ENCODE results near the gene DLK1. TPM values are rescaled to one million over a fixed set of nuclear protein-coding genes. Genes with fewer than 3 reads are reported as not detected.

Gene DLK1
- total RNA-seq, 1 donor from 2014 or later, result not detected

- no peak for FAIRE-seq
- no peaks in the 10 kb centered on the region for H3K36me3 ChIP-seq (ENCODE audit: control insufficient read depth, insufficient read depth, low read length)
- TF ChIP-seq, protein P1, sequence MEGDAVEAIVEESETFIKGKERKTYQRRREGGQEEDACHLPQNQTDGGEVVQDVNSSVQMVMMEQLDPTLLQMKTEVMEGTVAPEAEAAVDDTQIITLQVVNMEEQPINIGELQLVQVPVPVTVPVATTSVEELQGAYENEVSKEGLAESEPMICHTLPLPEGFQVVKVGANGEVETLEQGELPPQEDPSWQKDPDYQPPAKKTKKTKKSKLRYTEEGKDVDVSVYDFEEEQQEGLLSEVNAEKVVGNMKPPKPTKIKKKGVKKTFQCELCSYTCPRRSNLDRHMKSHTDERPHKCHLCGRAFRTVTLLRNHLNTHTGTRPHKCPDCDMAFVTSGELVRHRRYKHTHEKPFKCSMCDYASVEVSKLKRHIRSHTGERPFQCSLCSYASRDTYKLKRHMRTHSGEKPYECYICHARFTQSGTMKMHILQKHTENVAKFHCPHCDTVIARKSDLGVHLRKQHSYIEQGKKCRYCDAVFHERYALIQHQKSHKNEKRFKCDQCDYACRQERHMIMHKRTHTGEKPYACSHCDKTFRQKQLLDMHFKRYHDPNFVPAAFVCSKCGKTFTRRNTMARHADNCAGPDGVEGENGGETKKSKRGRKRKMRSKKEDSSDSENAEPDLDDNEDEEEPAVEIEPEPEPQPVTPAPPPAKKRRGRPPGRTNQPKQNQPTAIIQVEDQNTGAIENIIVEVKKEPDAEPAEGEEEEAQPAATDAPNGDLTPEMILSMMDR (IDR thresholded peaks at IDR 0.05; ENCODE audit: insufficient read depth, low read length, severe bottlenecking), result no peak
- peaks cover 40% of the 10 kb centered on the region for H3K27me3 ChIP-seq (ENCODE audit: control insufficient read depth, insufficient read depth, low read length)
- no peak for DNase-seq (ENCODE audit: low read depth)
- no peak overlapping the region for H3K4me3 ChIP-seq (ENCODE audit: low read depth, low read length)
Observed at GRCh38 chr14:100727873-100728240, 1.2 kb downstream of the DLK1 start.

DNA sequence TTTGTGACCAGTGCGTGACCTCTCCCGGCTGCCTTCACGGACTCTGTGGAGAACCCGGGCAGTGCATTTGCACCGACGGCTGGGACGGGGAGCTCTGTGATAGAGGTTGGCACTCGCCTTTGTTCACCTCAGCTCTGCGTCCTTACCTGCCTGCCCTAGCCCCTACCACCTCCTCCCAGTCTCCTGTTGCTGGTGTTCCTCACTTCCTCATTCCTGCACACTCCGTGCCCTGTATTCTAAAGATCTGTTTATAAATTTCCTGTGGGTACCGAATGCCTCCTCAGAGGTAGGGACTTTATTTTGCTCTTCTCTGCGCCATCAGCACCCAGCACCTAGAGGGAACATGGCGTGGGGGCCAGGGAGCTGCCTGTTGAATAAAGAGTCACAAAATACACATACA lies 2.3 kb downstream of the DLK1 start:
- peaks cover 39% of the 10 kb centered on the region for H3K27me3 ChIP-seq (ENCODE audit: control insufficient read depth, insufficient read depth, low read length)
- DNase-seq (ENCODE audit: low read depth) (no peak), FAIRE-seq (no peak)

GRCh38 chr14:100729982-100730381 lies 3.3 kb downstream of the DLK1 start:
- no peak for DNase-seq (ENCODE audit: low read depth)
- peaks cover 32% of the 10 kb centered on the region for H3K27me3 ChIP-seq (ENCODE audit: control insufficient read depth, insufficient read depth, low read length)
- TF ChIP-seq, protein P1 (IDR thresholded peaks at IDR 0.05; ENCODE audit: insufficient read depth, low read length, severe bottlenecking), result no peak
- H3K4me3 ChIP-seq (ENCODE audit: low read depth, low read length), result no peak overlapping the region
- H3K36me3 ChIP-seq (ENCODE audit: control insufficient read depth, insufficient read depth, low read length), result no peaks in the 10 kb centered on the region
- FAIRE-seq, result no peak

More for the DNA sequence above, 2.3 kb downstream of the DLK1 start:
- H3K4me3 ChIP-seq (ENCODE audit: low read depth, low read length), result no peak overlapping the region
- no peaks in the 10 kb centered on the region for H3K36me3 ChIP-seq (ENCODE audit: control insufficient read depth, insufficient read depth, low read length)
- TF ChIP-seq, protein P1 (IDR thresholded peaks at IDR 0.05; ENCODE audit: insufficient read depth, low read length, severe bottlenecking), result no peak

DNA sequence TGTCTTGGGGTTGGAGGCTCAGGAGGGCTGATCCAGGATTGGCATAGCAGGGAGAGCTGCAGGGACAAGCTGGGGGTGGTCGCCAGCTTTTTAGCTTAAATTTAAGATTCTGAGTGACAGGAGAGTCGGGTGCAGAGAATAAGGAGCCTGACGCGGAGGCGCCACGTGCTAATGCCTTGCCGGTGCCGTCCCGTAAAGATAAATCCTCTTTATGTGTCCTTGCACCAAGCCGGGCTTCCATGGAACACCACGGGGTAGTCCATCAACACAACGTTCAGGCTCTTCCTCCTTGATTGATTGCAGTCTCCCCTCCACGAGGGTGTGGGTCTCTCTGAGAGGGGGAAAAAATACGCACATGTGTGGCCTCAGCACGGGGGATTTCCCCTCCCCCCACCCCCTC lies 3.9 kb downstream of the DLK1 start:
- H3K36me3 ChIP-seq (ENCODE audit: control insufficient read depth, insufficient read depth, low read length), result no peaks in the 10 kb centered on the region
- FAIRE-seq, result no peak
- no peak overlapping the region for H3K4me3 ChIP-seq (ENCODE audit: low read depth, low read length)
- H3K27me3 ChIP-seq (ENCODE audit: control insufficient read depth, insufficient read depth, low read length), result peaks cover 32% of the 10 kb centered on the region
- TF ChIP-seq, protein P1 (IDR thresholded peaks at IDR 0.05; ENCODE audit: insufficient read depth, low read length, severe bottlenecking), result no peak
- no peak for DNase-seq (ENCODE audit: low read depth)

DNA sequence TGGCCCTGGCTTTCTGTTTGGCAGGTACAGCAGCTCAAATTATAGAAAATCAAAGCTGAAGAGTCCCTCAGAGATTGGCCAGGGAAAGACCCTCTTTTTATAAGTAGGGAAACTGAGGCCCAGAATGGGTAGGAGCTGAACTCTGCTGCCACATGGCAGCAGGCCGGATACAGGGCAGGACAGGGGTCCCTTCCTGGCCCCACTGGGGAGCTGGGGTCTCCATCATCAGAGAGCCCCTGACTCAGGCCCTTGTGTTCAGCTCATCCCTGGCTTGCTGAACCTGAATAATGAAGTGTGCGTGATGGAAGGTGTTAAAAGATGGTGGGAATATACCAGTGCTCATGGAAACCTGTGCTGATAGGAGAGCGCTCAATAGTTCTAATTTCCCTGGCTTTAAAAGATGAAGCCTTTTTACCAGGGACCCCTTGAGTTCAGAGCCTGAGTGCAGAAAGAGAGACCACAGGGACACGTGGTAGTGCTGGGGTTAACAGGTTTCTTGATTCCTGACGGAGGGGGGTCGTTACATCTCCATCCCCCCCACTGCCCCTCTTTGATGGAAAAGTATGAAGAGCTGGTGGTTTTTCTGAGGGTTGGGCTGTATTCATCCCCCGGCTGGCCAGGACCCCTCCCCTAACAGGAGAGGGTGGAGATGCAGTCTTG lies 4.4 kb downstream of the DLK1 start:
- no peak overlapping the region for H3K4me3 ChIP-seq (ENCODE audit: low read depth, low read length)
- FAIRE-seq (no peak), DNase-seq (ENCODE audit: low read depth) (no peak)
- H3K36me3 ChIP-seq (ENCODE audit: control insufficient read depth, insufficient read depth, low read length), result no peaks in the 10 kb centered on the region
- H3K27me3 ChIP-seq (ENCODE audit: control insufficient read depth, insufficient read depth, low read length), result peaks cover 28% of the 10 kb centered on the region
- TF ChIP-seq, protein P1 (IDR thresholded peaks at IDR 0.05; ENCODE audit: insufficient read depth, low read length, severe bottlenecking), result no peak
